Heart left ventricle (tissue), 16 donors: ENCODE results near the gene OXSR1. TPM values are rescaled to one million over a fixed set of nuclear protein-coding genes. Genes with fewer than 3 reads are reported as not detected.
A peak's percentile ranks its signal among the peaks of the same experiment; 100 is the strongest.

Source experiments
- ATAC-seq, 4 donors: fragments of 200-7000 bp; cut with Tn5 transposase; one replicate each; pipeline ENCODE4 v1.9.1; 2020 to 2022; ENCODE audit warnings: moderate library complexity in 4 of 4, mild to moderate bottlenecking in 3 of 4, moderate number of reproducible peaks in 1 of 4
- DNase-seq, 5 donors: peaks; one replicate each; pipeline ENCODE4 v3.0.0-alpha.2; 2020
- H3K27ac ChIP-seq, 12 donors: fragments of 200-600 bp; sonication (generic) in 4 of 12; one replicate each; pipeline versions ENCODE4 v1.5.0 to v1.8.0; 2016 to 2022; ENCODE audit warnings: mild to moderate bottlenecking in 2 of 12
- H3K27me3 ChIP-seq, 9 donors: fragments of 200-600 bp; sonication (generic) in 2 of 9; one replicate each; pipeline versions ENCODE4 v1.5.1 to v1.8.0; 2016 to 2022; ENCODE audit warnings: mild to moderate bottlenecking in 3 of 9
- H3K36me3 ChIP-seq, 9 donors: fragments of 200-600 bp; sonication (generic) in 2 of 9; one replicate each; pipeline versions ENCODE4 v1.5.0 to v1.8.0; 2018 to 2022; ENCODE audit warnings: mild to moderate bottlenecking in 2 of 9
- H3K4me1 ChIP-seq, 12 donors: fragments of 200-600 bp; sonication (generic) in 4 of 12; one replicate each; pipeline versions ENCODE4 v1.5.0 to v1.8.0; 2016 to 2022; ENCODE audit warnings: mild to moderate bottlenecking in 3 of 12
- H3K4me3 ChIP-seq, 12 donors: fragments of 200-600 bp; sonication (generic) in 4 of 12; one replicate each; pipeline versions ENCODE4 v1.5.0 to v1.8.0; 2017 to 2022; ENCODE audit warnings: mild to moderate bottlenecking in 9 of 12, moderate library complexity in 4 of 12
- H3K9me3 ChIP-seq, 12 donors: fragments of 200-600 bp; sonication (generic) in 4 of 12; one replicate each; pipeline versions ENCODE4 v1.5.0 to v1.8.0; 2016 to 2022; ENCODE audit warnings: mild to moderate bottlenecking in 1 of 12
- POLR2A ChIP-seq, 2 donors: fragments of 450-650 bp; IDR thresholded peaks; one replicate each; pipeline ENCODE4 v1.6.1; 2017; ENCODE audit warnings: antibody characterized with exemption in 2 of 2, mild to moderate bottlenecking in 2 of 2, moderate library complexity in 2 of 2
- WGBS, 4 donors: extraction: QIAGEN DNeasy Blood & Tissue Kit in 2 of 4; methylation state at CpG; one replicate each; pipeline versions ENCODE4 v1.1.5 to v1.1.7; 2013 to 2018; 5-methylcytosine and 5-hydroxymethylcytosine counted together
- intact Hi-C, 10 donors: fragments of 100-400 bp; cut with DNase I; formaldehyde crosslinking; loops; one replicate each; pipeline versions ENCODE4 v1.11.1 to v1.14.2; 2022
- polyA plus RNA-seq, 2 donors: library from polyadenylated mRNA; stranded (reverse); fragments of 200-250 nt; gene quantifications; one replicate each; pipeline ENCODE4 v1.2.3, GENCODE V29; 2013
- total RNA-seq, 9 donors: library from RNA; depleted of rRNA in 2 of 9; stranded (reverse); fragments of >200 nt in 2 of 9; fragmentation: NEBNext Ultra II Directional in 3 of 9; extraction: Animal tissue kit (Norgen Biotek cat#: 25700) in 3 of 9; gene quantifications; one replicate each; pipeline versions ENCODE4 v1.1.0 to v1.2.4, GENCODE V29; 2016 to 2023
- TF ChIP-seq, protein P1 (sequence below), 12 donors: fragments of 200-600 bp; sonication (generic) in 4 of 12; IDR thresholded peaks; one replicate each; pipeline versions ENCODE4 v1.5.0 to v1.8.0; 2018 to 2022; ENCODE audit warnings: antibody characterized with exemption in 12 of 12, mild to moderate bottlenecking in 5 of 12
- donor health status: ischemic (EF 13 %, LVEDD 7.1; RV severe dilation, severe dysfunction).
- donor health status: healthy with polysubstance abuse.
- donor health status: DM: no; HTN: yes; CAD: no.
- donor health status: DM: no; HTN: no; CAD: no.
- donor health status: ischemic (EF 25% LVEDD 6.9; RV normal size, moderate dysfunction).
- donor health status: ischemic (EF 25% LVEDD 5.7; RV mildly dilated, moderate dysfunction).
- donor health status: healthy.
- donor health status: DM: yes; HTN: yes; CAD: no.
- donor health status: ischemic (EF 35%, LVEDD 5.7; RV mildly dilated, moderate dysfunction).
- donor health status: nonischemic (EF 11% LVEDD 7.7; RV severe dilation, severe dysfunction).
- donor health status: DM: yes; HTN: yes; CAD: no.
- donor health status: PGD.
- donor health status: ischemic (EF 29% LVEDD 5.4; RV normal size, mild dysfunction).
- donor health status: nonischemic (EF 23%, LVEDD 6.1; RV moderate dilation, normal function).

OXSR1 gene
- total and polyA plus RNA-seq, 11 donors = 10.4 to 38.3 (median 31.7) TPM

DNA sequence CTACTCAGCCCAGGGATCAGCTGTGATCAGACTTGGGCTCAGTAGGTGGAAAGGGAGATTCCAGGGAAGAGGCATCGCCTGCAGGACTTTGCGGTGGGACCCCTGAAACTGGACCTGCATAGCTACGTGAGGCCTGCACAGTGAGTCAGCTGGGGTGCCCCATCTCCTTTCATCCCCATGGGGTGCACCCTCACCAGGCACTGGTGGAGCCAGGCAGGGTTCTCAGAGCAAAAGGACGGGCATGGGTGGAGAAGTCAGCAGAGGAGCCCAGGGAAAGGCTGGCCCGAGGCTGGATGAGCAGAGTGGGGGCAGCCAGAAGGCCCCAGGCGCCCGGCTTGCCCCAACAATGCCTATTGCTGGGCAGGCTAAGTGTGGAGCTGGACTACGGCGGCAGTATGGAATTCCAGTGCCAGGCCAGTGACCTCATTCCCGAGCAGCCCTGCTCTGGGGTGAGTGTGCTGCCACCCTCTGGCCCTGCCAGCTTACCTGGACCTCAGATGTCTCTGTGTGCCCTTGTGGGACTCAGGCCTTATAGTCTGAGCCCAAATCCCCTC, 48.1 kb upstream of the OXSR1 start:
- Histone ChIP-seq H3K9me3 (no peaks in the 10 kb centered on the region), H3K36me3 (peaks cover 0 to 31% (median 27%) of the 10 kb centered on the region in 9 donors), H3K4me1 (peaks cover 0 to 12% (median 0%) of the 10 kb centered on the region in 12 donors), H3K27ac (no peak overlapping the region), H3K4me3 (no peak overlapping the region), H3K27me3 (no peaks in the 10 kb centered on the region)
- DNase-seq = peak in 4 of 5 donors; percentile 45 to 70 (median 70)
- TF ChIP-seq, protein P1, sequence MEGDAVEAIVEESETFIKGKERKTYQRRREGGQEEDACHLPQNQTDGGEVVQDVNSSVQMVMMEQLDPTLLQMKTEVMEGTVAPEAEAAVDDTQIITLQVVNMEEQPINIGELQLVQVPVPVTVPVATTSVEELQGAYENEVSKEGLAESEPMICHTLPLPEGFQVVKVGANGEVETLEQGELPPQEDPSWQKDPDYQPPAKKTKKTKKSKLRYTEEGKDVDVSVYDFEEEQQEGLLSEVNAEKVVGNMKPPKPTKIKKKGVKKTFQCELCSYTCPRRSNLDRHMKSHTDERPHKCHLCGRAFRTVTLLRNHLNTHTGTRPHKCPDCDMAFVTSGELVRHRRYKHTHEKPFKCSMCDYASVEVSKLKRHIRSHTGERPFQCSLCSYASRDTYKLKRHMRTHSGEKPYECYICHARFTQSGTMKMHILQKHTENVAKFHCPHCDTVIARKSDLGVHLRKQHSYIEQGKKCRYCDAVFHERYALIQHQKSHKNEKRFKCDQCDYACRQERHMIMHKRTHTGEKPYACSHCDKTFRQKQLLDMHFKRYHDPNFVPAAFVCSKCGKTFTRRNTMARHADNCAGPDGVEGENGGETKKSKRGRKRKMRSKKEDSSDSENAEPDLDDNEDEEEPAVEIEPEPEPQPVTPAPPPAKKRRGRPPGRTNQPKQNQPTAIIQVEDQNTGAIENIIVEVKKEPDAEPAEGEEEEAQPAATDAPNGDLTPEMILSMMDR (IDR thresholded peaks at IDR 0.05) = peak in 1 of 12 donors; percentile 22
- no peak for TF ChIP-seq POLR2A (IDR thresholded peaks at IDR 0.05)
- WGBS, 4 donors = 54 to 87% (median 75%) methylated on average over 4 to 10 of the region's 10 CpGs
- intact Hi-C loops = loop anchor here in 7 of 10 donors (5.0 to 10.0 kb wide), 7 partner anchors 112 to 368 kb away; partner anchors contain the start of gene XYLB (in 2 of the 7)
- ATAC-seq = peak; percentile 70 to 86 (median 77)

DNA sequence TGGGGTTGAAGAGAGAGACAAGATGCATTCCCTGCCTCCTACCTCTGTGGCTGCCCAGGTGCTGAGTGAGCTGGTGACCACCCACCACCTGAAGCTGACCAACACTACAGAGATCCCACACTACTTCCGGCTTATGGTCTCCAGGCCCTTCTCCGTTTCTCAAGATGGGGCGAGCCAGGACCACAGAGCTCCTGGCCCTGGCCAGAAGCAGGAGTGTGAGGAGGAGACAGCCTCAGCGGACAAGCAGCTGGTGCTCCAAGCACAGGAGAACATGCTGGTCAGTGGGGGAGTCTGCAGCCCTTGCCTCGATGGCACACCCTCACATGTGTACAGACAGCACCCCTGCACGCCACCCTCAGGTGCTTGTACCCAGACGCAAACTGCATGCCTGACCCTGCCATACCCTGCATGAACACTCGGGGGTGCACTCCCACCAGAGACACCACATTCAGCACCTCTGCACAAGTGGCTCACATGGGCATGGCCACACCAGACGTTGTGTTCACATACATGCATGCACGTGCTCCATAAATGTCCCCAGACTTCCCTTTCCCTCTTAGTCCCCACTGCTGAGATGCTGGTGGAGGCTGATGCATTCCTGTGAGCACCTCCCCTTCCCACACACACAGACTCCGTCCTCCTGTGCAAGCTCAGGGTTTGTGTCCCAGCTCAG, 47.5 kb upstream of the OXSR1 start:
- peaks cover 0 to 37% (median 33%) of the 10 kb centered on the region in 9 donors for H3K36me3 ChIP-seq
- peaks cover 0 to 12% (median 0%) of the 10 kb centered on the region in 12 donors for H3K4me1 ChIP-seq
- H3K9me3 ChIP-seq = no peaks in the 10 kb centered on the region
- ATAC-seq (peak; percentile 62 to 79 (median 72)), DNase-seq (peak in 3 of 5 donors; percentile 61 to 73 (median 69))
- intact Hi-C loops = loop anchor here in 7 of 10 donors (5.0 to 10.0 kb wide), 7 partner anchors 113 to 367 kb away; partner anchors contain the start of gene XYLB (in 2 of the 7)
- TF ChIP-seq, protein P1 (IDR thresholded peaks at IDR 0.05) = peak; percentile 47 to 79 (median 60)
- no peak for TF ChIP-seq POLR2A (IDR thresholded peaks at IDR 0.05)
- no peak overlapping the region for H3K27ac ChIP-seq
- H3K27me3 ChIP-seq = no peaks in the 10 kb centered on the region
- H3K4me3 ChIP-seq = no peak overlapping the region
- WGBS, 4 donors = 57 to 65% (median 63%) methylated on average over 6 to 11 of the region's 11 CpGs

DNA sequence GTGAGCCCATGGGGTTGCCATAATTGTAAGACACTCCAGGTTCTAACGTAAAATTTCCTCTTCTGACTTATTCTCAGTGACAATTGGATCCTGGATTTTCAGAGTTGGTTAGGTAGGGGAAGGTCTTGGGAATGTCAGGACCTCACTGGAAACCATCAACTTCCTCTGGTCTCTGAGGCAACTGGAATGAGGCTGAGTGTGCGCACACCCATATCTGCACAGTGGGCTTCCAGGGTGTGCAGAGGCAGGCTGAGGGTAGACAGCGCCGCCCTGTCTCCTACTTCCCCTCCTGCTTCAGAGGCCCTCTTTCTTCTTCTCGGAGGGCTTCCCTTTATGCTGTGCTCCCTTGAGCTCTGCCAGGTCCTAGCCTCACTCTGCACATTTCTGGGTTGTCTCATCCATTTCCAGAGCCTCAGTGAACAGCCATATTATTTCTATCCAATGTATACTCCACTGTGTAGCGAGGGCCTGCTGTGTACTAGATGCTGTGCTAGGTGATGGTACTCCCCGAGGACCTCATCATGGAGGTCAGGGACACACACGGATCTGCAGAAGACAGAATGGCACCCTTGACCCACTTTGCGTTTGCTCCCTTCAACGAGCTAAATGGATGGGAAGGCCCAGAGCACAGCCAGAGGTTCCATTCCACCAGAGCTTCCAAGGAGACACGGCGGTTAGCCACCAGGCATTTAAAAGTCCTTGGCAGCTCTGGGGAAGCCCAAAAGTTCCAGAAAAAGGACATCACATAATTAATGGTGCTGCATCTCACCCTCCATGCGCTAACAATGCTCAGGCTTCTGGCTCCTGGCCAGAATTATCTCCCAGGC, 46.7 kb upstream of the OXSR1 start:
- ATAC-seq (no peak), DNase-seq (peak in 1 of 5 donors; percentile 39)
- Histone ChIP-seq H3K9me3 (no peaks in the 10 kb centered on the region), H3K27ac (no peak overlapping the region), H3K27me3 (no peaks in the 10 kb centered on the region), H3K4me1 (peaks cover 0 to 12% (median 0%) of the 10 kb centered on the region in 12 donors), H3K4me3 (no peak overlapping the region), H3K36me3 (peaks cover 0 to 45% (median 41%) of the 10 kb centered on the region in 9 donors)
- intact Hi-C loops = loop anchor here in 7 of 10 donors (5.0 to 10.0 kb wide), 7 partner anchors 114 to 366 kb away; partner anchors contain the start of gene XYLB (in 2 of the 7)
- TF ChIP-seq, protein P1 (IDR thresholded peaks at IDR 0.05) = no peak
- no peak for TF ChIP-seq POLR2A (IDR thresholded peaks at IDR 0.05)
- WGBS, 4 donors = 86 to 92% (median 88%) methylated on average over 10 to 13 of the region's 13 CpGs
